GM21717 (cell line): Measurements from ENCODE around the gene TMEM269.
A peak's percentile ranks its signal among the peaks of the same experiment; 100 is the strongest.
"Not testable (repeated sequence)": the region's sequence is repeated elsewhere in the genome, so short reads cannot be mapped to it uniquely, and the experiment has no call there.

ENCODE experiments used
- ATAC-seq: cut with Tn5 transposase; IDR thresholded peaks from one replicate; pipeline ENCODE4 v1.9.1; 2021; ENCODE audit warnings: mild to moderate bottlenecking, moderate library complexity; ENCODE audit not compliant: unreplicated experiment

The TMEM269 gene

DNA sequence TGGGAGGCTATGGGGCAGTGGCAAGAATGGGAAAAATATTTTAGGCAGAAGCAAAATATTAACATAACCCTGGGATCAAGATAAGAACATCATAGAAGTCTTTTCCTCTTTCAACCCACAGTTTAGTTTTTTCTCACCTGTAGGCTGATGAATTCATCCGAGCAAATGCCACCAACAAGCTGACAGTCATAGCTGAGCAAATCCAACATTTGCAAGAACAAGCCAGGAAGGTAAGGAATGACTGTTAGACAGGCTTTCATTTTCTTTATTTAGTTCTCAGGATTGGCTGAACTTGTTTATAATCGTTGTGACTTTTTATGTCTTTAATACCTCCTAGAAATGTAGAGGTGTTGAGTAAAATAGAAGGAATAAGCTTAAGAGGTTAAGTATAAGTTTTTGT is 11.4 kb upstream of the TMEM269 start:
- ATAC-seq = no peak

DNA sequence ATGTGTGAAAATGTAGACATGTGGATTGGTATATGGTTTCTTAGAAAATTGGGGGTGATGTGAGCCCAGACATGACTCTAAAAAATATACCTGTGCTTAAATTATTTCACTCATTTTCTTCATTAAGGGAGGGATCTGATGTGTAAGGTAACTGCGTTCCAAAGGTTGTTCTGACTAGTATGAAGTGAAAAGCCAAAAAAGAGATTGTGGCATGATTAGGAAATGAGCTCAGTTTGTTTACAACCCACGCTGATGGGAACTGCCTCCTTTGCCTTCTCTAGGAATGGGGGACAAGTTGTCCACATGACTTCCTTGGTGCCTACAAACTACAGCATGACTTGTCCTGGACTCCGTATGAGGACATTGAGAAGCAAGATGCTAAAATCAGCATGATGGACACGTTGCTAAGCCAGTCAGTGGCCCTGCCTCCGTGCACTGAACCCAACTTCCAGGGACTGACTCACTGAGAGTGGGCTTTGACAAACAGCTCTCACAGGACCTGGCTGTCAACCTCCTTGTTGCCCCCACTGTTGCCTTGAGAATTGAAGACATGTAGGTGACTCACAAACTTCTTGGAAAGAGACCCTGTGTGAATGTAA is 9.8 kb upstream of the TMEM269 start:
- ATAC-seq = no peak

DNA sequence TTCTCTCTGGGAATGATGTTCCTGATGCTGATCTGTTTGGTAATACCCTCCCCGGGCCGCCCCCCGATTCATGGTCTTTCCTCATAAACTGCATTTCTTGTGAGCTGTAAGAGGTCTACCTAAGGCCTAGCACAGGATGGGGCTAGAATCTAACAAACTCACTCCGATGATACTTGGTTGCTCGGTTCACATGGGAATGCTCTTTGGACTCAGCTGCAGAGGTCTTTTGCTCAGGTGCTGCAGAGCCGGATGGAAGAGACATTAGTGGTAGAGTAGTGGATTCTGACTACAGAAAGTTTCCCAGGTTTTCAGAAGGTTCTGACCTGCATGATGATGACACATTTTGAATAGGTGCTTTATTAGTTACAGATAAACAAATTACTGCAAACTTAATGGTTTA is 8.3 kb upstream of the TMEM269 start:
- ATAC-seq = no peak

DNA sequence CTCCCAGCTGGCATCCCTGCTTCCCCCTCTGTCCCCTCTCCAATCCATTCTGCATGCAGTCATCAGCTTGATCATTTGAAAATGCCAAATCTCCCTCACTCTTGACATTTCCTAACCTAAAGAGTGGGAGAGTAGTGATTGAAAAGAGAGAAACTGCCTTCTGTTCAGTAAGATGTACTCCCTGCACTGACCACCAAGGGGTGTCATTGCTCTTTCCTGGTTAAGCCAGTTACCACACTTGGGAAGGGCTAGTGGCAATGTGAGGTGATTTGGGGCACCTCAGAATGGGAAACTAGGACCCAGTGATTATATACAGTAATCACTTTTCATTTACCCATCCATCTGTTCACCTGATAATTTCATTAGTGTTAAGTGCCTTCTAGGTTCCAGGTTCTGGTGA is 6.9 kb upstream of the TMEM269 start:
- ATAC-seq = no peak

DNA sequence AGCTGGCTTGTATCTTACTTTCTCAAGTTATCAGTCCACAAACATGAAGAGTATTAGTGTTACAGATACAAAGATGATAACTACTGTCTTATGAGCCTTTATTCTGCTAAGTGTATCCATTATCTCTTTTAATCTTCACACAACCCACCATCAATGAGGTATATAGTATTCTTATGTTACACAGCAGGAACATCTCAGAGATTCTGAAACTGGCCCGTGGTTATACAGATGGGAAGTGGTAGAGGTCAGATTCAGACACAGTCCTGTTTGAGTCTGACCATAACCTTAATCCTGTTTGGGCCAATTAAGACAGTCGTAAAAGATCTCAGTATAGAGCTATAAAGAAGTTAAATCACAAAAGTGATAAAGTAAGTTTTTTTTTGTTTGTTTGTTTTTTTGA is 5.1 kb upstream of the TMEM269 start:
- ATAC-seq = no peak

DNA sequence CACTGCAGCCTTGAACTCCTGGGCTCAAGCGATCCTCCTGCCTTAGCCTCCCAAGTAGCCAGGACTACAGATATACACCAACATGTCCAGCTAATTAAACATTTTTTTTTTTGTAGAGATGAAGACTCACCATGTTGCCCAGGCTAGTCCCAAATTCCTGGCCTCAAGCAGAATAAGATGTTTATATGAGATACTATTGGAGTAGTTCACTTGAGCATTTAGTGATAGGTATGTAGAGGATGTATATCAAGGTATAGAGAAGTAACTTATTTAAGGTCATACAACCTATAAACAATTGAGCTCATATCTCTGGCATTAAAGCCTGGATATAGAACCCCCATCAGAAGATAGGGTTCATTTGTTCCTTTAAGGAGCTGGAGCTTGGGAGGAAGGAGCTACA is 4.6 kb upstream of the TMEM269 start:
- ATAC-seq = no peak

DNA sequence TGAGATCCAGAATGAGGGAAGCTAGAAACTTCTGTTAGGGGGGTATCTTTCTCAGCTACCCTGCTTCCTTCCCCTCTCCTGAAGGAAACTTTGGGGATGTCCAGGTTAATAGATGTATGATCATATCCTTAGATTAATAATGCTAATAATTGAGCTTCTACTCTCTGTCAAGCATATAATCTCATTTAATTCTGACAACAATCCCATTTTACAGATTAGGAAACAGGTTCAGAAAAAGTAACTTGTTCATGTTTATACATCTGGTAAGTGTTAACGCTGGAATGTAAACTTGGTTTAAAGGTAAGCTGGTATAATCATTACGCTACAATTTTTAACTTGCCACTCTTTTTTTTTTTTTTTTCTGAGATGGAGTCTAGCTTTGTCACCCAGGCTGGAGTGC is 1.7 kb upstream of the TMEM269 start:
- no peak for ATAC-seq

DNA sequence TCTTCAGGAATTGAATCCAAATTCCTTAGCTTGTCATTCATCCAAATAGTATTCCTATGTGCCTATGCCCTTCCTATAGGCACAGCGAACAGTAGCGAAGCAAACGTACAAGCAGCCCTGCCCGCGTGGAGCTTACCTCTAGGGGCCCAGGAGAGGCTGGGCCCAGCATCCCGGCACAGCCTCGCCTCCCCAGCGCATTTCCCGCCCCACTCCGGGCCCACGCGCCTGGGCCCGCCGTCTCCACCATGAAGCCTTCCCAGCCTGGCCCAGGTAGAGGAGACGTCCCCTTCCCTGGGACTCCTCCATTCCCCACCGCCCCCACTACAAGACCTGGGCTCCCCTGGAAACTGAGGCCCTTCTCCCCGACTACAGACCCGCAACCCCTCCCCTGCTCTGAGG is 245 bp upstream of the TMEM269 start:
- no peak for ATAC-seq

DNA sequence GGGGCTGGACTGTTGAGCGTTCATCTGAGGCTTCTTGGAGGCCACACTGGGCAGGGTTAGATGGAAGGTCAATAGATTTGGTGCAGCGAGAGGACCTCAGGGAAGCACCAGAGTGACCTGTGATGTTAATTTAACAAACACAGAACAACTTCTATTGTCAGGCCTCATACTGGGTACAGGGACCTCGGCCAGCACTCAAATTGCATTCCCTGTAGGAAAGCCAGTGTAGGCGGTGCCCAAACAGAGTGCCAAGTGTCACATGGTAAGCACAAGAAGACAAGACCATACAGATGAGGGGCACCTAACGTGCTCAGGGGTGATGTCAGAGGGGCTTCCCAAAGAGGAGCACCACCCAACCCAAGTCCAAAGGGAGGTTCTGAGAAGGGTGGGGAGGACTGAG is 1.3 kb downstream of the TMEM269 start:
- ATAC-seq = no peak

DNA sequence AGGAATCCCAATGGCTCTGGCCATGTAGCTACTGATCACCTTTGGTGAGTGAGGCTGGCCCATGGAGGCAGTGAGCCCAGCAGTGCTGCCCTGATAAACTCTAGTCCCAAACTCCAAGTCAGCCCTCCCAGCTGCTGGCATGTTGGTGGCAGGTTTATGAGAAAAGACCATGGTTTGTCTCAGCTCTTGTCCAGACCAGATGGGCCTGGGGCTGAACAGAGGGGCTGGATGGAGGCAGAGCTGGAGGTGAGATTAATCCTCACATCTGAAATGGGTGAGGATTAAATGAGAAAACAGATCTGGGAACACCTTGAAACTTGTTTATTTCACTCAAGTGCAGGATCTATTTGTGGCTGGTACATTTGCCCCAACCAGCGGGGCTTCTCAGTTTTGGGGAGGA is 3.2 kb downstream of the TMEM269 start:
- no peak for ATAC-seq

DNA sequence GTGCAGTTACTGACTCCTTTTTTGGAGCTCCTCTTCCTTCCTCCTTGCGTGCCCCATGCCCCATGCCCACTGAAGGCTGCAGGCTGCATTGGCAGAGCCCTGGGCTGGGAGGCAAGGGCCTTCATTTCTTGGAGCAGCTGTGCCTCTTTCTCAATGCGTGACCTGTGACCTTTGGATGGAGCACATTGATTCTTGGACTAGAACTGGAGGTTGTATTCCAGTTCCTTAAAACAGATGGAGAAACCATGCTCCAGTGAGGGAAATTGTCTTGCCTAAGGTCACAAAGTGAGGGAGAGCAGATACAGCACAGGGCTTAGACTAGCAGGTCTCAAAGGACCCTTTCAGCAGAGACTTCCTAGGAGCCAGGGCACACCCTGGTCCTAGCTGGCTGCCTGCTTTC is 9.0 kb downstream of the TMEM269 start:
- no peak for ATAC-seq

DNA sequence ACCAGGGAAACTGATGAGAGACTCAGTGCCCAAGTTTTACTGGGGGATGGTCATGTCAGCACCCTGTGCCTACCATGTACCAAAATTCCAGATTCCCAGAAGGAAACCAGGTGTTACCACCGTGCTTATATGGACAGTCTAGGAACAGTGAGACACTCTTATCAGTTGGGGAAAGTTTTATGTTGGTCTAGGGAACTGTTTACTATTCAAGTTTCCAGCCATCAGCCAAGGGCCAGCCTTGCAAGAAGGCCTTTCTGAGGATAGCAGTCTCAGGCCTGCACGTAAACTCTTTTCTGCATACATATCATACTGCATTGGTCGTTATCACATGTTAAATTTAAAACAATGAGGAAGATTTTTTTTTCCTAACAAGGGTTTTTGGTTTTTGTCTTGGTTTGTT is 12.6 kb downstream of the TMEM269 start:
- ATAC-seq = no peak

DNA sequence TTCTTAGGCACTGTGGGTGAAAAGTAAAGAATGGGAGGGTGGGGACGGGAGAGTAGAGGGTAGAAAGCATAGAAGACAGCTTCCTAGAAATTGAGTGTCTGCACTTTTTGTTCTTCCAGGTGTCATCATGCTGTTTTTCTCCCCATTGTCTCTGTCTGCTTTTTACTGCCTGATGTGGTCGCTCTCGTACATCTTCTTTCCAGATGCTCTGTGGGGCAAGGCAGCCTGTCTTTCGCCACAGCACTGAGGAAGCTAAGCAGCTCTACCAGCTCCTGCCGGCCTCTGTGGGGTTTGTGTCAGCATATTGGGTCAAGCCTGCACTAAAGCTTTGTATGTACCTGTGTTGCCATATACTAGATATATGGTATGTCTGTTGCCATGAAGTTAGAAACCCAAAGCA is 13.2 kb downstream of the TMEM269 start:
- no peak for ATAC-seq

DNA sequence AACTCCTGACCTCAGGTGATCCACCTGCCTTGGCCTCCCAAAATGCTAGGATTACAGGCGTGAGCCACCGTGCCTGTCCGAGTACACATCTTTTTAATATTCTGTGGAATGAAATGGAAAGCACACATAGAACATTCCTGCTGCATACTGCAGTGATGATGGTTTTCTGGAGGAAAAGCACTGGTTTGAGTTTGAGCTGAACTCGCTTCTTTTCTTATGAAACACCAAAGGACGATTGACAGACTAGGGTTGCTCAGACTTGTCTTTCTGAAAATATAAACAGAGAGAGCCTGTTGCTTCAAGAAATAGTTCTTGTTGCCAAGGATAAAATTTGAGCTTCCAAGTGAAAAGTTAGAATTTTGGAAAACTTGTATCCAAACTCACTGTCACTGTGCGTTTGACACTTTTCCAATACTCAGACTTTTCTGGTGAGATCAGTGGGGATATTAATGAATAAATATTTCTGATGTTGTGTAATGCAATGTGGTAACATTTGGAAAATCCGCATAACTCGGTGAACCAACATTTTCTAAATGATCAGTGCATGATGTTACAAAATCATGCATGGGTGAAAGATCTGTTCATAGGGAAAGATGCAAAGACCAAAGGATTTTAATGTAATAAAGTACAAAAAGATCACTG is 17.2 kb downstream of the TMEM269 start:
- no peak for ATAC-seq

DNA sequence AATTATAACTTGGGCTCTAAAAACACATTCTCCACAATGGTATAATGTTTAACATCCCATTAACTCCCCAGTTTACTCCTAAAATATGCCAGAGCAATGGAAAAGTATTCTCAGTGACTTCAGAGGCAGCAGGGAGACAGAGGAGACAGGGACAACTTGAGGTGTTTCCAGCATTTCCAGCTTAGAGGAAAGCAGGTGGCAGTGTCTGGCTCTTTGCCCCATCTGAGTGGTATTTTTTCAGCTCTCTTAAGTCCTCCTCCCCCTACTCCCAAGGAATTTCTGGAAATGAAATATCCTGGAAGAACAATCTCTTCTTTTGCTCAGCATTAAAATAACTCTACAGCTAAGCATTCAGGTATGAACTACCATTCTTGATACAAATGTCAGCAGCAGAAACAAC is 21.4 kb downstream of the TMEM269 start:
- ATAC-seq = no peak

DNA sequence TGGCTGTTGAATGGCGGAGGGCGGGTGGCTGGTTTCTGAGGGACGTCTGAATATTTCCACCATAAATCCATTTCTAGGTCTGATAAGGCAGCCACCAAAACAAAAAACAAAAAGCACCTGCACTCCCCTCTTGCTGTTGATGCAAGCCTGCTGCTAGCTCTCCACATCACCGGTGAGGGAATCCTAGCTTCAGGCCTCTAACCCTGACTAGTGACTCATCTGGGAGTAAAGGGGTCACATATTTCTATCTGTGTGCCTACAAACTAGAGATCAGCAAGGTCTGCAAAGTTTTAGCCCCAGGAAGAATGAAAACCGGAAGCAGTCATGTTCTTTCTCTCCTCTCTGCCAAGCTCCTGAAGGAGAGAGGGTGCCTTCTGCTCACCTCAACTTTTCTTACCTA is 21.8 kb downstream of the TMEM269 start:
- ATAC-seq = no peak

DNA sequence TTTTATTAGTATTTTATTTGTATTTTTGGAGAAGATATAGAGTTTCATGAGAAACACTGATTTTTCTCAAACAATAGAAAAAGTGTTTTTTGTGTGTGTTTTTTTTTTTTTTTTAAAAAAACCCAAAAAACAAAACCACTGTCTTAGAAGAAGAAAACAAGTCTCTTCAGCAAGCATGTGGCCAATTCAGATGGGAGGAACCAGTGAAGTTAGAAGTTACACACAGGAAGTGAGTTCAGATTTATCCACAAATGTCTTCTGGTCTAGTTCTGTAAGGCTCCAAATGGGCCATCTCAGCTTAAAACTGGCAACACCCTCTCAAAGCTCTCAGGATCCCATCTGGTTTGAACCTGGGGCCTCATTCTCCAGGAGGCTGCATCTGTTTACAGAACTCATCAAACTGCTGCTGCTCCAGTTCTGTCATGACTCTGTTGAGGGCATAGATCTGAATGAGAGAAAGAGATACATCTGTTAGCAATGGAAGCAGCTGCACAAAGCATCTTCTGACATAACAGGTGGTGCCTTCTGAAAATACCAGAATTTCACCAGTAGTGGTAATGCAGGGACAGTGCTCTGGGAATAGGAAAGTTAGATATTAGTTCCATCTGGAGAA is 22.4 kb downstream of the TMEM269 start:
- ATAC-seq = no peak

DNA sequence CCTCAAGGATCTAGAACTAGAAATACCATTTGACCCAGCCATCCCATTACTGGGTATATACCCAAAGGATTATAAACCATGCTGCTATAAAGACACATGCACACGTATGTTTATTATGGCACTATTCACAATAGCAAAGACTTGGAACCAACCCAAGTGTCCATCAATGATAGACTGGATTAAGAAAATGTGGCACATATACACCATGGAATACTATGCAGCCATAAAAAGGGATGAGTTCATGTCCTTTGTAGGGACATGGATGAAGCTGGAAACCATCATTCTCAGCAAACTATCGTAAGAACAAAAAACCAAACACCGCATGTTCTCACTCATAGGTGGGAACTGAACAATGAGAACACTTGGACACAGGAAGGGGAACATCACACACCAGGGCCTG is 30.0 kb downstream of the TMEM269 start:
- ATAC-seq = not testable (repeated sequence)

DNA sequence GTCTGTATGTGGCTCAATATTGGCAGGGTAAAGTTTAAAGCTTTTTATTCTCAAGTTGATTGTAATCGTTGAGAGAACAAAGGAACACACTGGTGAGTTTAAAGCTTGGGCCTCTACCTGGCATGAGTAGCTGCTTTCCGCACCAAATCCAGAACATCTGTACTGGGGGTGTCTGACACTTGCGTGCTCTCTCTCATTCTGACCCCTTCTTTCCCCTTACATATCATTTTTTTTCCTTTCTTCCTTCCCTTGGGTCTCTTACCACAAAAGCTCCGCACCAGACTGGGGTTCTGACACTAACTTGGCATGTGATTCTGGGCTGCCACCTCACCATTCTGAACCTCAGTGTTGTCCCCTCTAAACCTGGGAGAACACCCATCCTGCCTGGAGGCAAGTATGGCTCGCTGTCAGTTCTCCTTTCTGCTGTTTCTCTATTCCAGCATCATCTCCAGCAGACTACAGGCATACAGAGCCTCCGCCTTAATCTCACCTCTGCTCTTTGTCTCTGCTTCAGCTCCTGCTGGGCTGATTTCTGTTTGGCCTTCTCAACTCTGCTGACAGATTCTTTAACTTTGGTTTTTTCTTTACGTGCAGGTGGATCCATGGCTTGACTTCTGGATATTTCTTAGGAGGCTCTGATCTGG is 31.3 kb downstream of the TMEM269 start:
- ATAC-seq = peak; percentile 12

DNA sequence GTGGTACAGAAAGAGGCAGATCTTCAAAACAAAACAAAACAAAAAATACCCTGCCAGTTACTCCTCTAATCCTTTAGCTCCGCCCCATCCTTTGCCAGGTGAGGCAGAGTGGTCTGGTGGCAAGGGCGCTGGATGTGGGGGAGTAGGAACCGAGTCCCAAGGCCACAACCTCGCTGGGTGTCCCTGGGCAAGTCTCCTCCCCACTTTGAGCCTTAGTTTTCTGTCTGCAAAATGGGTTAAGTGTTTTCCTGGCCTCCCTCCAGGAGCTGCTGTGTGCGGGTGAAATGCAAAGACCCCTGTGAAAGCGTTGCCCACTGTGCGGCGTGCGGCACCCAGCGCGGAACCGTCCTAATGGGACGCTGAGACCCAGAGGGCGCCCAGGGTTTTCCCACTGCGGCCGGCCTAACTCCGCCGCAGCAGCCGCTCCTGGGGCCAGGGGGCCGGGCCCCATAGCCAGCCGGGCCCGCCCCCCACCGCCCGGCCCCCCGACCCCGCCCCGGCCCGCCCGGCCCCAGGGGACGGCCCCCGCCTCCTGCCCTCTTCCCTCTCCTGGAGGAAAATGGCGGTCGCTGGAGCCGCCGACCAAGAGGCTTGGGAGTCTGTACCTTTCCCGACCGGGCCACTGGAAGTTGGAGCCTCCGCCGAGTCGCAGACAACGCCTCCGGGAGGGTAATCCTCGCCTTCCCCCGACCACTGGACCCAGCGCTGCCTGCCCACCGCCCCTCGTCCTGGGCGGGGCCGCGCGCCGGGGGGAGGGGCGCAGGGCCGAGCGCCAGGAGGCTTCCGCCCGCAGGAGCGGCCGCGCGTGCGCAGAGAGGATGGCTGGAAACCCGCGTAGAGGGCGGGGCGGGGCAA is 32.0 kb downstream of the TMEM269 start, which contains the start of the genes ERMAP and SVBP:
ERMAP (plus strand) TSS at position 538 of the 855 bp plus-strand sequence. CDS start 13,327 bp downstream, outside the sequence.
SVBP (minus strand) TSS at position 813 of the 855 bp plus-strand sequence. CDS start 853 bp downstream, outside the sequence.
- peak; percentile 74 for ATAC-seq

DNA sequence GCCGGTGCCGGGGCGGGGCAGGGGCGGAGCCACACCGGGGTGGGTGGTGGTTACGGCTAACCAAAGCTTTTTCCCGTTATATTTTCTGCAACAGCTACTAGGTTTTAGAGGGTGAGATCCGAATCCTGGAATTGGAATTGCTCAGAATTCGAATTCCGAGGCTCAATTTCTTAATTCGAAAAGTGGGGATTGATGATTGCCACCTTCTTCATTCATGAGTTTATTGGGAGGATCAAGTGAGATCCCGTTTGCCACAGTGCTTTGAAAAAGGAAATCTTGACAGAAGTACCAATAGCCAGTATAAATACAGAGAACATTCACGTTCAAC is 32.6 kb downstream of the TMEM269 start:
- ATAC-seq = no peak
